CD14-positive monocyte (primary cell): ENCODE data around the gene FTSJ3. TPM values are rescaled to one million over a fixed set of nuclear protein-coding genes. Genes with fewer than 3 reads are reported as not detected.
A peak's percentile ranks its signal among the peaks of the same experiment; 100 is the strongest.

Experiments used
- DNase-seq, 3 donors: peaks; one replicate each; pipeline ENCODE4 v3.0.0-alpha.2; 2011 to 2022
- H2AFZ ChIP-seq: 2 replicates; pipeline ENCODE4 v1.6.0; 2012; ENCODE audit warnings: mild to moderate bottlenecking, low read depth, low read length, inconsistent platforms; ENCODE audit not compliant: insufficient read depth, poor library complexity, severe bottlenecking
- H3K27ac ChIP-seq, 2 donors: 1 replicate in 1 of 2; 2 replicates in 1 of 2; pipeline ENCODE4 v1.5.1; 2012 to 2013; ENCODE audit warnings: low read length in 2 of 2, control low read depth in 1 of 2, inconsistent platforms in 1 of 2, low read depth in 1 of 2, mild to moderate bottlenecking in 1 of 2
- H3K27me3 ChIP-seq, 2 donors: one replicate each; pipeline versions ENCODE4 v1.6.0 to v1.6.1; 2011 to 2013; ENCODE audit warnings: low read length in 2 of 2; ENCODE audit not compliant: control insufficient read depth in 2 of 2, insufficient read depth in 2 of 2
- H3K36me3 ChIP-seq, 2 donors: replicated peaks in 1 of 2; 1 replicate in 1 of 2; 2 replicates in 1 of 2; pipeline versions ENCODE4 v1.5.1 to v1.6.1; 2012 to 2013; ENCODE audit warnings: low read length in 2 of 2, control low read depth in 1 of 2, inconsistent platforms in 1 of 2, mild to moderate bottlenecking in 1 of 2; ENCODE audit not compliant: insufficient read depth in 2 of 2, control insufficient read depth in 1 of 2
- H3K4me1 ChIP-seq, 2 donors: 1 replicate in 1 of 2; 2 replicates in 1 of 2; pipeline versions ENCODE4 v1.5.1 to v1.6.1; 2012 to 2013; ENCODE audit warnings: low read length in 2 of 2, control low read depth in 1 of 2, inconsistent platforms in 1 of 2, mild to moderate bottlenecking in 1 of 2, moderate library complexity in 1 of 2; ENCODE audit not compliant: insufficient read depth in 2 of 2, control insufficient read depth in 1 of 2
- H3K4me2 ChIP-seq: replicated peaks from 2 replicates; pipeline ENCODE3; 2012; ENCODE audit warnings: low read length, moderate library complexity, mild to moderate bottlenecking; ENCODE audit not compliant: poor library complexity, severe bottlenecking; ENCODE audit errors: extremely low read depth
- H3K4me3 ChIP-seq, 3 experiments: fragments of 200-600 bp in 1 of 3; sonication (generic) in 1 of 3; replicated peaks in 1 of 3; 1 replicate in 2 of 3; 2 replicates in 1 of 3; pipeline ENCODE4 v1.5.1; 2011 to 2013; ENCODE audit warnings: low read length in 3 of 3, mild to moderate bottlenecking in 3 of 3, control low read depth in 2 of 3, low read depth in 2 of 3, inconsistent platforms in 1 of 3, moderate library complexity in 1 of 3
- H3K79me2 ChIP-seq: 2 replicates; pipeline ENCODE4 v1.6.0; 2012; ENCODE audit warnings: mild to moderate bottlenecking, control low read depth, inconsistent platforms, low read length, moderate library complexity; ENCODE audit not compliant: insufficient read depth
- H3K9ac ChIP-seq: 2 replicates; pipeline ENCODE4 v1.6.0; 2017; ENCODE audit warnings: low read length, mild to moderate bottlenecking; ENCODE audit not compliant: insufficient read depth, poor library complexity, severe bottlenecking
- H3K9me3 ChIP-seq, 2 donors: replicated peaks in 1 of 2; 1 replicate in 1 of 2; 2 replicates in 1 of 2; pipeline versions ENCODE4 v1.5.1 to v1.6.1; 2012 to 2013; ENCODE audit warnings: low read length in 2 of 2, control low read depth in 1 of 2; ENCODE audit not compliant: control insufficient read depth in 1 of 2, insufficient read depth in 1 of 2
- H4K20me1 ChIP-seq: 2 replicates; pipeline ENCODE4 v1.6.0; 2012; ENCODE audit warnings: mild to moderate bottlenecking, low read length, control low read depth, moderate library complexity; ENCODE audit not compliant: insufficient read depth
- H3K27ac Mint-ChIP-seq, 7 donors: one replicate each; pipeline ENCODE4 v1.8.0; 2020; ENCODE audit warnings: mild to moderate bottlenecking in 7 of 7, mixed read lengths in 7 of 7, moderate library complexity in 6 of 7, inconsistent platforms in 2 of 7
- H3K27me3 Mint-ChIP-seq, 3 donors: one replicate each; pipeline ENCODE4 v1.8.0; 2021 to 2022; ENCODE audit warnings: low read depth in 3 of 3, mild to moderate bottlenecking in 3 of 3, mixed read lengths in 3 of 3, moderate library complexity in 3 of 3, inconsistent platforms in 1 of 3
- H3K36me3 Mint-ChIP-seq, 2 donors: one replicate each; pipeline ENCODE4 v1.8.0; 2020; ENCODE audit warnings: mixed read lengths in 2 of 2, inconsistent platforms in 1 of 2, mild to moderate bottlenecking in 1 of 2
- H3K4me1 Mint-ChIP-seq: one replicate; pipeline ENCODE4 v1.8.0; 2020; ENCODE audit warnings: mild to moderate bottlenecking, mixed read lengths
- H3K4me3 Mint-ChIP-seq, 2 donors: one replicate each; pipeline ENCODE4 v1.8.0; 2020; ENCODE audit warnings: mild to moderate bottlenecking in 2 of 2, mixed read lengths in 2 of 2, moderate library complexity in 1 of 2
- H3K9me3 Mint-ChIP-seq, 7 donors: one replicate each; pipeline ENCODE4 v1.8.0; 2020 to 2022; ENCODE audit warnings: mixed read lengths in 7 of 7, mild to moderate bottlenecking in 6 of 7, moderate library complexity in 6 of 7, inconsistent platforms in 2 of 7
- WGBS: methylation state at CpG from one replicate; pipeline ENCODE4 v1.1.5; 2013; ENCODE audit warnings: missing lambda C conversion rate; ENCODE audit not compliant: insufficient coverage; 5-methylcytosine and 5-hydroxymethylcytosine counted together
- intact Hi-C, 2 donors: fragments of 100-400 bp; cut with micrococcal nuclease; formaldehyde crosslinking; loops; one replicate each; pipeline versions ENCODE4 v1.15.0 to v1.15.1; 2023
- polyA plus RNA-seq, 3 donors: library from polyadenylated mRNA; depleted of rRNA in 1 of 3; unstranded in 2 of 3; stranded (reverse) in 1 of 3; fragments of 300-500 nt in 2 of 3; fragments of >200 nt in 1 of 3; fragmentation: Illumina TruSeq in 2 of 3; gene quantifications; 1 replicate in 2 of 3; 2 replicates in 1 of 3; pipeline ENCODE4 v1.2.3, GENCODE V29; 2012 to 2021
- TF ChIP-seq, protein P1 (sequence below): fragments of 200-600 bp; IDR thresholded peaks from one replicate; pipeline ENCODE4 v1.8.0; 2022; ENCODE audit warnings: antibody characterized with exemption, mild to moderate bottlenecking

FTSJ3 gene
- polyA plus RNA-seq, 3 donors = 9.2 to 23.7 (median 15.0) TPM

DNA sequence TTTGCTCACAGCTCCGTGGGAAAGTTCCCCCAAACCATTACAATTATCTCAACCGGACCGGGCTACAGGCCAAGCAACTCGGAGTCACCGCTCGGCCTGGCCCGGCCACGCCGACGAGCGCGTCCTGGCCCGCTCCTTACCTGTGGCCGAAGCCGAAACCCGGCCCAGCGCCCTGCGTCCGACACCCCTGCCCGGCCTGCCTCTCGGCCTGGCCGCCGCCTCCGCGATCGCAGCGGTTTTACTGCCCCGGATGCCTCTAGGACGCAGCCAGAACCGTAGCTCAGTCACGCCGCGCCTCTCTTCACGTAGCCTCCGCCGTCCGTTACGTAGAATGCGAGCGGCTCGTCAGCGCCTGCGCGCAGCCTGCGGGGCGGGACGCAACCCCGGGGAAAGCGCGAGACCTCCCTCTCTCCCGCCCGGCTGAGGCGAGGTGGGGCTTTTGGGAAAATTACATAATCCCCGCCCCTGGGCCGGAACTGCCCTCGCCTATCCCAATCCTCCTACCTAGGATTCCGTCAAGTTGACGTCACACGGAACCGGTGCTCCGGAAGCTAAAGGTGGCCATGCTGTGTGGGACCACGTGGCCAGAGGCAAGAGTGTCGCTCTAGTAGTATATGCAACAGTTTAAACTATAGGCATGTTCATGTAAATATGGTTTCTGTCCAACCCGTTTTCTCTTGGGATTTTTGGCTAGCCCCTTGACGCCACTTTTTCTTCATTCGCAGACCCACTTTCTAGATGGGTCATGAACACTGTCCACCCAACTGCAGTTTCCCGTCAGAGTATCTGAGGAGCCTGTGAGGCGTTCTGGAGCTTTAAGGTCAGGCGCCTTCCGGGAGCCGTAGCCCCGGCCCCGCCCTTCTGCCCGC lies 54.0 kb downstream of the FTSJ3 start, which contains the start of gene CCDC47:
CCDC47 (minus strand) TSS at position 326 of the 869 bp plus-strand sequence. CDS start 7,422 bp downstream, outside the sequence.
- peak; percentile 98 to 99 (median 99) for DNase-seq
- Histone ChIP-seq H3K9ac (peak within 1 kb of the TSS; percentile 93), H4K20me1 (peaks cover 67% of the 10 kb centered on the region), H3K9me3 (no peaks in the 10 kb centered on the region), H3K79me2 (peaks cover 91% of the 10 kb centered on the region), H3K27ac (peak within 1 kb of the TSS; percentile 93 to 94), H2AFZ (peak within 1 kb of the TSS; percentile 92), H3K4me1 (peaks cover 39 to 54% of the 10 kb centered on the region in 2 donors), H3K36me3 (peaks cover 10 to 20% of the 10 kb centered on the region in 2 donors), H3K4me3 (peak within 1 kb of the TSS; percentile 93 to 96 (median 94)), H3K4me2 (peak within 1 kb of the TSS; percentile 98), H3K27me3 (no peaks in the 10 kb centered on the region)
- Mint-ChIP-seq H3K27me3 (peaks cover 0 to 1% (median 0%) of the 10 kb centered on the region in 3 donors), H3K9me3 (no peaks in the 10 kb centered on the region), H3K4me3 (peak within 1 kb of the TSS; percentile 92 to 96), H3K4me1 (peaks cover 59% of the 10 kb centered on the region), H3K36me3 (peaks cover 9 to 28% of the 10 kb centered on the region in 2 donors), H3K27ac (peak within 1 kb of the TSS; percentile 99 to 100 (median 99))
- TF ChIP-seq, protein P1, sequence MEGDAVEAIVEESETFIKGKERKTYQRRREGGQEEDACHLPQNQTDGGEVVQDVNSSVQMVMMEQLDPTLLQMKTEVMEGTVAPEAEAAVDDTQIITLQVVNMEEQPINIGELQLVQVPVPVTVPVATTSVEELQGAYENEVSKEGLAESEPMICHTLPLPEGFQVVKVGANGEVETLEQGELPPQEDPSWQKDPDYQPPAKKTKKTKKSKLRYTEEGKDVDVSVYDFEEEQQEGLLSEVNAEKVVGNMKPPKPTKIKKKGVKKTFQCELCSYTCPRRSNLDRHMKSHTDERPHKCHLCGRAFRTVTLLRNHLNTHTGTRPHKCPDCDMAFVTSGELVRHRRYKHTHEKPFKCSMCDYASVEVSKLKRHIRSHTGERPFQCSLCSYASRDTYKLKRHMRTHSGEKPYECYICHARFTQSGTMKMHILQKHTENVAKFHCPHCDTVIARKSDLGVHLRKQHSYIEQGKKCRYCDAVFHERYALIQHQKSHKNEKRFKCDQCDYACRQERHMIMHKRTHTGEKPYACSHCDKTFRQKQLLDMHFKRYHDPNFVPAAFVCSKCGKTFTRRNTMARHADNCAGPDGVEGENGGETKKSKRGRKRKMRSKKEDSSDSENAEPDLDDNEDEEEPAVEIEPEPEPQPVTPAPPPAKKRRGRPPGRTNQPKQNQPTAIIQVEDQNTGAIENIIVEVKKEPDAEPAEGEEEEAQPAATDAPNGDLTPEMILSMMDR = no peak
- intact Hi-C loops = loop anchor here (1.0 to 10.0 kb wide), 4 partner anchors 31 to 149 kb away; partner anchors contain the start of genes MAP3K3 (in 1 of the 2) and SMARCD2 (in 1 of the 2)
- WGBS = under 1% methylated on average over 67 of the region's 74 CpGs

DNA sequence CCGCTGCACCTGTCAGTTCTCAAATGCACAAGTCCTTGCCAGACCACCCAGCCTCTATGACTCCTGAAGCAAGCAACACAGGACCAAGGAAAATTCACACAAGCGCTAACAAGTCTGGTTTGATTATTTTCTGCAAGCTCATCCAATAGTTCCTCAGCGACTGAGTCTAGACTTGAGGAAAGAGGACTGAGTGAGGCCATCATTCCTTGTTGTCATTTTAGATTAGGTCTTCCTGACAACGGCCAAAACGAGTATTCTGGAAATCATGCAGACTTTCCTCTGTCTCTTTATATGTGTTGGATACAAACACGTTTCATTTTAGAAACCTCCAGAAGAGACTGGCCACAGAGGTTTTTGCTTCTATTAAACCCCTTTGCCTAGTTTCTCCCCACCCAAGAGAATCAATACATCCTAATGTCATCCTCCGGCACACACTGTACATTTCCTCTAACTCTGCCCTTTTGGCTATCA lies 54.6 kb downstream of the FTSJ3 start:
- DNase-seq = peak in 2 of 3 donors; percentile 37 to 57
- H3K4me2 ChIP-seq = peak overlapping the region; percentile 98
- H3K4me3 ChIP-seq = peak overlapping the region; percentile 93 to 96 (median 94)
- 3% methylated on average over 4 of the region's 7 CpGs for WGBS
- TF ChIP-seq, protein P1 = no peak
- peaks cover 0 to 1% (median 0%) of the 10 kb centered on the region in 3 donors for H3K27me3 Mint-ChIP-seq
- peaks cover 91% of the 10 kb centered on the region for H3K79me2 ChIP-seq
- H3K4me1 Mint-ChIP-seq = peaks cover 58% of the 10 kb centered on the region
- intact Hi-C loops = loop anchor here (1.0 to 10.0 kb wide), 4 partner anchors 31 to 148 kb away; partner anchors contain the start of genes MAP3K3 (in 1 of the 2) and SMARCD2 (in 1 of the 2)
- H2AFZ ChIP-seq = peak overlapping the region; percentile 92
- H3K4me1 ChIP-seq = peaks cover 39 to 54% of the 10 kb centered on the region in 2 donors
- peak overlapping the region; percentile 99 to 100 (median 99) for H3K27ac Mint-ChIP-seq
- H3K9ac ChIP-seq = peak overlapping the region; percentile 93
- H3K9me3 ChIP-seq = no peaks in the 10 kb centered on the region
- no peaks in the 10 kb centered on the region for H3K27me3 ChIP-seq
- H3K36me3 Mint-ChIP-seq = peaks cover 6 to 26% of the 10 kb centered on the region in 2 donors
- peak overlapping the region; percentile 93 to 94 for H3K27ac ChIP-seq
- H3K9me3 Mint-ChIP-seq = no peaks in the 10 kb centered on the region
- peaks cover 67% of the 10 kb centered on the region for H4K20me1 ChIP-seq
- peaks cover 8 to 20% of the 10 kb centered on the region in 2 donors for H3K36me3 ChIP-seq
- peak overlapping the region; percentile 92 to 96 for H3K4me3 Mint-ChIP-seq
